Hepatocyte (in vitro differentiated cells): ENCODE results near the gene MRTFA.

ENCODE experiments used
- EZH2 ChIP-seq: fragments of 200-600 bp; sonication (generic); IDR thresholded peaks from 2 replicates; pipeline ENCODE4 v1.6.1; 2016; ENCODE audit warnings: antibody characterized with exemption, mild to moderate bottlenecking, borderline replicate concordance
- TF ChIP-seq, protein P1 (sequence below): fragments of 200-600 bp; sonication (generic); IDR thresholded peaks from 2 replicates; pipeline ENCODE4 v1.5.1; 2016; ENCODE audit warnings: antibody characterized with exemption, mild to moderate bottlenecking; ENCODE audit not compliant: poor library complexity

DNA sequence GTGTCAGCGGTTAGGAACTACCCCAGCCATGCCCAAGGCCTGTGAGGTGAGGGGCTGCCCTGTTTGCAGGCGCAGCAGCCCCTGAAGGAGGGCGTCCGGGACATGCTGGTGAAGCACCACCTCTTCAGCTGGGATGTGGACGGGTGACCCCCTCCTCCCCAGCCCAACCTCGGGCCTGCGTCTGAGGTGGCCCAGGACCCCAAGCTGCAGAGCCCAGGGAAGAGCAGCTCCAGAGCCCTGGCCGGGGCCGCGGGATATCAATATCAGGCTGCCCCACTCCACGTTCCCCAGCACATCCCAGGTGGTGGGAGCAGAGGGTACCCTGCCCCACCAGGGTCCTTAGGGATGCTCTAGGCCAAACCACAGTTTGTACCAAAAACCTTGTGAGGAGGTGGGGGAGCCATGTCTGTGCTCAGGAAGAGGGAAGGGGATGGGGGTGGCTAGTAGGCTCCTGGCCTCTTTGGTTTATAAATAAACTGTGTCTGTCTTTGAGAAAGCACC lies 226.9 kb downstream of the MRTFA start:
- TF ChIP-seq EZH2, result no peak
- TF ChIP-seq, protein P1, sequence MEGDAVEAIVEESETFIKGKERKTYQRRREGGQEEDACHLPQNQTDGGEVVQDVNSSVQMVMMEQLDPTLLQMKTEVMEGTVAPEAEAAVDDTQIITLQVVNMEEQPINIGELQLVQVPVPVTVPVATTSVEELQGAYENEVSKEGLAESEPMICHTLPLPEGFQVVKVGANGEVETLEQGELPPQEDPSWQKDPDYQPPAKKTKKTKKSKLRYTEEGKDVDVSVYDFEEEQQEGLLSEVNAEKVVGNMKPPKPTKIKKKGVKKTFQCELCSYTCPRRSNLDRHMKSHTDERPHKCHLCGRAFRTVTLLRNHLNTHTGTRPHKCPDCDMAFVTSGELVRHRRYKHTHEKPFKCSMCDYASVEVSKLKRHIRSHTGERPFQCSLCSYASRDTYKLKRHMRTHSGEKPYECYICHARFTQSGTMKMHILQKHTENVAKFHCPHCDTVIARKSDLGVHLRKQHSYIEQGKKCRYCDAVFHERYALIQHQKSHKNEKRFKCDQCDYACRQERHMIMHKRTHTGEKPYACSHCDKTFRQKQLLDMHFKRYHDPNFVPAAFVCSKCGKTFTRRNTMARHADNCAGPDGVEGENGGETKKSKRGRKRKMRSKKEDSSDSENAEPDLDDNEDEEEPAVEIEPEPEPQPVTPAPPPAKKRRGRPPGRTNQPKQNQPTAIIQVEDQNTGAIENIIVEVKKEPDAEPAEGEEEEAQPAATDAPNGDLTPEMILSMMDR, result no peak
